ENCODE results near the gene RDH12. TPM values are rescaled to one million over a fixed set of nuclear protein-coding genes. Genes with fewer than 3 reads are reported as not detected.

The RDH12 gene
- polyA plus RNA-seq, 1 donor from 2014 or later, result not detected

GRCh38 chr14:67744046-67744445 lies 42.4 kb downstream of the RDH12 start:
- no peak overlapping the region for H3K27ac ChIP-seq (ENCODE audit: low read length)
- peaks cover 3% of the 10 kb centered on the region for H3K36me3 ChIP-seq (ENCODE audit: insufficient read depth, low read length)
- H3K9me2 ChIP-seq (ENCODE audit: insufficient read depth, low read length), result no peaks in the 10 kb centered on the region
- H3K9ac ChIP-seq (ENCODE audit: low read length), result no peak overlapping the region
- no peak overlapping the region for H3K4me3 ChIP-seq (ENCODE audit: low read length)
- H3K27me3 ChIP-seq (ENCODE audit: insufficient read depth, low read depth, low read length), result no peaks in the 10 kb centered on the region
- H3K9me3 ChIP-seq (ENCODE audit: low read length), result no peaks in the 10 kb centered on the region
- H3K79me2 ChIP-seq (replicated peaks; ENCODE audit: insufficient read depth, low read length), result no peaks in the 10 kb centered on the region
- no peak overlapping the region for H3K4me2 ChIP-seq (ENCODE audit: low read length)
- H4K20me1 ChIP-seq (ENCODE audit: insufficient read depth), result no peaks in the 10 kb centered on the region
- H3F3A ChIP-seq (ENCODE audit: insufficient read depth, low read length, poor library complexity, severe bottlenecking), result no peaks in the 10 kb centered on the region
- H2AFZ ChIP-seq (ENCODE audit: low read depth, low read length), result no peak overlapping the region
- TF ChIP-seq SMC3 (conservative IDR thresholded peaks at IDR 0.05; ENCODE audit: poor library complexity) (no peak), MXI1 (conservative IDR thresholded peaks at IDR 0.05; ENCODE audit: poor library complexity, severe bottlenecking) (no peak), RAD21 (conservative IDR thresholded peaks at IDR 0.05) (no peak), REST (IDR thresholded peaks at IDR 0.05; ENCODE audit: borderline replicate concordance) (no peak), POLR2AphosphoS5 (IDR thresholded peaks at IDR 0.05) (no peak), TAF1 (IDR thresholded peaks at IDR 0.05; ENCODE audit: low read depth) (no peak), CTCF (IDR thresholded peaks at IDR 0.05; ENCODE audit: poor library complexity, severe bottlenecking) (no peak), EP300 (conservative IDR thresholded peaks at IDR 0.05; ENCODE audit: poor library complexity, severe bottlenecking) (no peak), EZH2 (IDR thresholded peaks at IDR 0.05; ENCODE audit: borderline replicate concordance, insufficient read depth, low read length, poor library complexity, severe bottlenecking) (no peak)

DNA sequence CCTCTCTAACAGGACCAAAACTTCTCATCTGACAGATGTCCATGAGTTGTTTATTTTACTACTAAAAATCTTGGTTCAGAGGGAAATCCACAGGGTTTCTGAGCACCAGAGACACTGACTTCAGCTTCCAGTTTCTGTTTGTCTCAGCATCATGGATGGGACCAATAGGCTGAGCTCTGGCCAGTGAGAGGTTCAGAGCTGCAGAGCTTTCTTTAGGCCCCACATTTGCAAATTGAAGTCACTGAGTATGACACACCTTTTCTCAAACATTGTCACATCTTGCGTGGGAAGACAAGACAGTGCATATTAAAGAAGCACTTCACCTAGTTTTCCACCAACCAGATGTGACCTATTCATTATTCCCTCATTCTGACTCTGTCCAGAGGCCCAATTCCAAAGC lies 45.2 kb downstream of the RDH12 start:
- Histone ChIP-seq H3K79me2 (replicated peaks; ENCODE audit: insufficient read depth, low read length) (no peaks in the 10 kb centered on the region), H3K36me3 (ENCODE audit: insufficient read depth, low read length) (peaks cover 3% of the 10 kb centered on the region), H3K9me2 (ENCODE audit: insufficient read depth, low read length) (no peaks in the 10 kb centered on the region), H3K27me3 (ENCODE audit: insufficient read depth, low read depth, low read length) (no peaks in the 10 kb centered on the region), H3K27ac (ENCODE audit: low read length) (no peak overlapping the region), H3F3A (ENCODE audit: insufficient read depth, low read length, poor library complexity, severe bottlenecking) (no peaks in the 10 kb centered on the region), H3K4me2 (ENCODE audit: low read length) (no peak overlapping the region), H3K4me3 (ENCODE audit: low read length) (no peak overlapping the region), H4K20me1 (ENCODE audit: insufficient read depth) (no peaks in the 10 kb centered on the region), H3K9ac (ENCODE audit: low read length) (no peak overlapping the region), H2AFZ (ENCODE audit: low read depth, low read length) (no peak overlapping the region), H3K9me3 (ENCODE audit: low read length) (no peaks in the 10 kb centered on the region)
- TF ChIP-seq CTCF (IDR thresholded peaks at IDR 0.05; ENCODE audit: poor library complexity, severe bottlenecking) (no peak), MXI1 (conservative IDR thresholded peaks at IDR 0.05; ENCODE audit: poor library complexity, severe bottlenecking) (no peak), TAF1 (IDR thresholded peaks at IDR 0.05; ENCODE audit: low read depth) (no peak)

Measured in neural cell (in vitro differentiated cells).